GM21576 (cell line): ENCODE measurements around the gene CDK17.

Experiments used
- ATAC-seq: cut with Tn5 transposase; IDR thresholded peaks from one replicate; pipeline ENCODE4 v1.9.1; 2021; ENCODE audit warnings: mild to moderate bottlenecking, moderate library complexity; ENCODE audit not compliant: unreplicated experiment

Gene CDK17

DNA sequence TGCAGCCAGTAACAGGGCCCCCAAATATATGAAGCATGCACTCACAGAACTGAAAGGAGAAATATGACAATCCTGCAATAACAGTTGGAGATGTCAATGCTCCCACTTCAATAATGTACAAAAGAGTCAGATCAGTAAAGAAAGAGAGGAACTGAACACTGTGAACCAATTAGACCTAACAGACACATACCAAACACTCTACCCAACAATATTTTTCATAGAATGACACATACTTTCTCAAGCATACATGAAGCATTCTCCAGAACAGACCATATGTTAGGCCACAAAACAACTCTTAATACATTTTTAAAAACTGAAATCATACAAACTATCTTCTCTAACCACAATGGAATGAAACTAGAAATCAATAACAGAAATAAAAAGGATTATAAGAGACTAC, 125.9 kb downstream of the CDK17 start:
- ATAC-seq = no peak

DNA sequence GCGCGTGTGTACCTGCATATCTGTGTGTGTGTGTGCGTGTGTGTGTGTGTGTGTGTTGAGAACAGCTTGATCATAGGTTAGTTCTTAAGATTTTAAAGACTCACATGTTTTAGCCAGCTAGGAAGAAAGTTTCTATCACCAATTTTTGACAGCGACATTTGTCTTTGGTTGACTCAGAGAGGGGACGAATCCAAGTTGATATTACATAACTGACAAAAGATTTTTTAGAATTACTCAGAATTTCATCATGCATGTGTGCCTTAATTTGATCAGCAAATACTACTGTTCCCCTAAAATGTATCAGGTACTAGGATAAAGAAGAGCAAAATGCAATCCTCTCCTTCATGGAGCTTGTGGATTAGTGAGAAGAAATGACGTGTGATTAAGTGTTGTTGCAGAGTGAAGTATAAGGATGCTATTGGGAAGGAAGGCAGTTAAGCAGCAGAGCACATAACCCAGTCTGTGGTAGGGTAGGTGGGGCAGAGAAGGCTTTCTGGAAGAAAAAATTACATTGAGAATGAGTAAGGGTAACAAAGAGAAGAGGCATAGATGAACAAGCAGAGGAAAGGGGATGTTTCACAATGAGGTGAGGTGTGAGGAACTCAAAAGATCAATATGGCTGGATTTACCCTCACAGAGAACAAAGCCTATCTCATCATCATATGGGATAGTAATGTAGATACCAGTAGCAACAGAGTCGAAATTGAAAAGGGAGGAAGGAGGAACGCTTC, 128.6 kb downstream of the CDK17 start:
- ATAC-seq = no peak

DNA sequence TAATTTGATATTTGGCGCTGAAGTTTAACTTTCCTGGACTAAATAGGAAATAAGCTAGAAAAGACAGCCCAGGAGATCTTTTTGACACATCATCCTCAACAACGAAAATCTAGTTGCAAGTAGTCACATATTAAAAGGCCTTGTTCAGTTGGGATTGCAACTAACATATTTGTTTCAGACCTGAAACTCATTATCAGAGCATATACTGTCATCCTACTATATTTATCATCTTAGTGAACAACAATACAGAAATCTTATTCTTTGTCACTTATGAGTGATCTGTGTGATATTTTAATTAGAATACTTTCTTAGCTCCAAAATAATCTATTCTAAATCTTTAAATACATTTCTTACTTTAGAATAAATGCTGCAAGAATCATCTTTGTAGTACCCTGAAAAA, 134.0 kb downstream of the CDK17 start:
- ATAC-seq = no peak

DNA sequence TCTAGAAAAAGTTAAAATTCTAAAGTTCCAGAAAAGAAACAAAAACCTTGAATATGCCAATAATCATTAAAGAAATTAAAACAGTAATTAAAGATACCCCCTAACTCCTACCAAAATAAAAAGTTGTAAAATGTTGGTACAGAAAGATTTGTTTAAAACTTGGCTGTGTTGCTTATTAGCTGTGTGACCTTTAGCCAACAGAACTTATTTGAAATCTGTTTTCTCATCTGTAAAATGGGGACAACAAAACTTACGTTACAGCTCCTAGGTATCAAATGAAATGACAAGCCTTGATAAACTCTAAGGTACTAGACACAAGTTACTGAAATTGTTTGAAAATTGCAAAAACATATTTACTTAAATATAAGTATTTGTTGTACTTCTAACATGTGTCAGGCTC, 134.4 kb downstream of the CDK17 start:
- no peak for ATAC-seq

- no peak for ATAC-seq
Measured at GRCh38 chr12:96265400-96265799, 134.8 kb downstream of the CDK17 start.

- no peak for ATAC-seq
Measured at GRCh38 chr12:96263449-96263902, 136.8 kb downstream of the CDK17 start.

GRCh38 chr12:96261557-96261956, 138.7 kb downstream of the CDK17 start:
- ATAC-seq = no peak

DNA sequence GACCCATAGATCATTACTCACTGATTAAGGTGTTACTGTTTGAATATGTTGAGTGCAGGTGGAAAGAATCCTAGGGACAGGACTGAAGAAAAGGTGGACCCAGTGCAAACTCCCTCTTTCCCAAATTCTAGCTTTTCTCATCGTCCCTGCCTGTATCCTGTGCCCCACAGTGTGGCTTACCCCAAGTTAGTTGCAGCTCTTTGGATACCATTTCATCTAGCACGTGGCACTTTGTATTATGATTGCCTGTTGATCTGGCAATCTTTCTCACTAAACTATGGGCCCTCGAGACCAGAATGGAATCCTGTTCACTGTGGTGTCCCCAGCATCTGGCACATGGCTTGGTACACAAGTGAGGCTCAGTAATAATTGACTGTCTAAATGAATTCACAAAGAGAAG, 139.6 kb downstream of the CDK17 start:
- no peak for ATAC-seq

- no peak for ATAC-seq
Measured at GRCh38 chr12:96260231-96260630, 140.0 kb downstream of the CDK17 start.

DNA sequence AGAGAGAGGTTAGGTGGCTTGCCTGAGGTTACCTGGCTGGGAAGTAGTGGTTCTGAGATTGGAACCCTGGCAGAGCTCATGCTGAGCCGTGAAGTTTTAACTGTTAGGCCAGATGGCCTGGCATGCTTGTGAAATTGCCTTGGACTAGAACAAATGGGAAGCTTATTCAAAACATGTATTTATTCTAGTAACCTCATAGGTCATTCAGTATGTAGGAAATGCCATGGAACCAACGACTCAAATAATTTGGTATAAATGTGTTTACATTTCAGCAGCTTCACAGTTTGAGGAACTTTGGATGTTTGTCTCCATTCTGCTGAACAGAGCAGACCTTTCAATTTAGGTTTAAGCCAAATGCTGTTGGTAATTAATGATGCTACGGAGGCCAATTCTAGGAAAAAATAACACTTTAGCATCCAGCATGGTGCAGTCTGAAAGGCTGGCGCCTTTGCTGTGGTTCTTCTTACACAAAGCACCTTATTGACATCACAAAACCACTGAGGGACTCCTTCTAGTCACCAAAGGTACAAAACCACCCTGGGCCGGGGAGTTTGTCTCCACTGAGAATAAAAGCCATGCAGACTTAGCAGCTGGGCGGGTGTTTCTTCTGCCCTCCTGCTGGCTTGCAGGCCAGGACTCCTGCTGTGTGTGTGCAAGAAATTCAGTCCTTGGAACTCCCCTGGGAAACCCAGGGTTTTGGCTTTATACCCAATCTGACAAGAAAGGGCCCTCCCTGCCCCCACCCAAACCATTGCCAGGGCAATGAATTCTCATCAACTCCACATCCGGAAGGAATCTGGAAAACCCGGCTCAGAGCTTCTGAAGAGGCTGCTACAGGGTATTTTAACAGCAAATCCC, 141.9 kb downstream of the CDK17 start:
- ATAC-seq = no peak

- no peak for ATAC-seq
Measured at GRCh38 chr12:96257550-96258103, 142.6 kb downstream of the CDK17 start.

DNA sequence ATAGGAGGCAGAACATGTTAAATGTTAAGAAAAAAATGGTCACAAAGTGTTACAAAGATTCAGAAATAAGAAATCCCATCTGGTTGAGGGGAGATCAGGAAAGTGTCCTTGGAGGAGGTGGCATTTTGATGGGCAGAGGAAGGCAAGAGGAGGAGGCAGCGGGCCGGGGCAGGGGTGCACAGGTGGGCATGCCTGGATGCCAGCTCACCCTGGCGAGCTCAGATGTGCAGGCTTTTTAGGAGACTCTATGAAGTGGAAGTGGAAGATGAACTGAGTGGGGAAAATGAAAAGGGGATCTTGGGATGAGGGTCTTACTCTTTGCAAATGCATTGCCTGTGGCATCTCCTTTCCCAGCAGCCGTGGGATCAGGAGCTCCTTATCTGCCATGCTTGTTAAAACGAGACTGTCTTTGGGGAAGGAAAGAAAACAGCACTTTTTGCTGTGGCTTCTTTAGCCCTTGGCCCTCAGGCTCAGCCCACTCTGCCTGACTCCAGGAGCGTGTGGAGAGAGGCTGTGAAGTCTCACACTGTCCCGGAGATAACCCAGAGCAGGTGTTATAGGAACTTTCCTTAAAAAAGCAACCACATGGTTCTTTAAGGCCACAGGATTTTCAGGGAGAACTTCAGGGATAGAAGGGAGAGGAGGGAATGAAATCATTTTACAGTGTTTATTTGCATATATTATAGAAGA, 143.4 kb downstream of the CDK17 start:
- no peak for ATAC-seq

- ATAC-seq = no peak
Measured at GRCh38 chr12:96255077-96255476, 145.2 kb downstream of the CDK17 start.

GRCh38 chr12:96250119-96250685, 150.0 kb downstream of the CDK17 start:
- ATAC-seq = no peak

- ATAC-seq = no peak
Measured at GRCh38 chr12:96249196-96250118, 150.8 kb downstream of the CDK17 start.

- no peak for ATAC-seq
Measured at GRCh38 chr12:96248136-96248931, 151.9 kb downstream of the CDK17 start.

GRCh38 chr12:96247563-96247962, 152.7 kb downstream of the CDK17 start:
- ATAC-seq = no peak

GRCh38 chr12:96246926-96247505, 153.2 kb downstream of the CDK17 start:
- no peak for ATAC-seq

DNA sequence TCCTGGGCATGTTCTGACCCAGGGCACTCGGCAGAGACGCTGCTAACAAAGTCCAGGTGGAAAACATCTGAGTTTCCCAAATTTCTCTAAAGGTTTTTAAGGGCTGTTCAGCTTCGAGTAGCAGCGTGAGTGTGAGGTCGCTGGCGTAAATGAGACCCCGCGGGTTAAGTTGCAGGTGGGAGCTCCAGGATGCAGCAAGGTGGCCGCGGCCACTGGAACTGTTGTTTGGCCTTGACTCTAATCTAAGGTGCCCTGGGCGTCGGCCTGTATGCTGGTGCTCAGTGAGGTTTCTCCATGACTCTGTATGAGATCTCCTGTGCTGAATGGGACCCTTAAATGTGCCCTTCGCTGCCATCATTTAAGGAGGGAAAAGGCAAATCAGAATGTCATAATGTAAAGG, 155.4 kb downstream of the CDK17 start:
- no peak for ATAC-seq
